D721Med (cell line): ENCODE data around the gene ATP8A1.
"Not testable (repeated sequence)": the region's sequence is repeated elsewhere in the genome, so short reads cannot be mapped to it uniquely, and the experiment has no call there.

Source experiments
- DNase-seq: peaks from one replicate; pipeline ENCODE4 v3.0.0; 2011; ENCODE audit warnings: low spot score; ENCODE audit not compliant: insufficient read length
- FAIRE-seq: peaks from 2 replicates; lab custom pipeline; 2011; peaks lifted over from hg19 to GRCh38; lab: Jason Lieb, UNC
- CTCF ChIP-seq: IDR thresholded peaks from 2 replicates; pipeline ENCODE4 v1.5.1; 2012; ENCODE audit warnings: mild to moderate bottlenecking, control low read depth; ENCODE audit not compliant: insufficient read depth; ENCODE audit errors: missing control alignments

Gene ATP8A1

GRCh38 chr4:42656944-42657792 is at the start of gene ATP8A1:
ATP8A1 (minus strand) TSS chr4:42657105; CDS start chr4:42656873, 232 bp downstream.
- no peak for FAIRE-seq
- TF ChIP-seq CTCF, result no peak
- DNase-seq, result peak; percentile 64

GRCh38 chr4:42706086-42706485 is 49.2 kb upstream of the ATP8A1 start:
- DNase-seq (no peak), FAIRE-seq (no peak)
- no peak for TF ChIP-seq CTCF

GRCh38 chr4:42703813-42704212 is 46.9 kb upstream of the ATP8A1 start:
- TF ChIP-seq CTCF, result no peak

GRCh38 chr4:42702895-42703294 is 46.0 kb upstream of the ATP8A1 start:
- DNase-seq (no peak), FAIRE-seq (no peak)
- TF ChIP-seq CTCF, result no peak

More at GRCh38 chr4:42703813-42704212, 46.9 kb upstream of the ATP8A1 start:
- FAIRE-seq (no peak), DNase-seq (no peak)

GRCh38 chr4:42701780-42702179 is 44.9 kb upstream of the ATP8A1 start:
- FAIRE-seq, DNase-seq: not testable (repeated sequence)

- FAIRE-seq, result no peak
- DNase-seq, result no peak
- no peak for TF ChIP-seq CTCF
These were observed 33.6 kb upstream of the ATP8A1 start for GRCh38 chr4:42690537-42690936.

GRCh38 chr4:42683393-42683792 is 26.5 kb upstream of the ATP8A1 start:
- DNase-seq, result no peak
- FAIRE-seq, result no peak
- no peak for TF ChIP-seq CTCF

- DNase-seq (no peak), FAIRE-seq (no peak)
- no peak for TF ChIP-seq CTCF
These were observed 21.6 kb upstream of the ATP8A1 start for GRCh38 chr4:42678512-42678911.
